Stimulated activated naive B cell treated with anti-CD40 and anti-IgM and Interleukin-4, amounts not matched to agents 10 μg/mL and 1 μg/mL and 100 μg/mL, for 72 hours (primary cell): ENCODE data around the gene TNRC6C.
"Not testable (repeated sequence)": the region's sequence is repeated elsewhere in the genome, so short reads cannot be mapped to it uniquely, and the experiment has no call there.

Source experiments
- ATAC-seq, 2 donors: fragments of 150-1000 bp; cut with Tn5 transposase; replicated peaks; 2 replicates each; pipeline ENCODE4 v1.10.0; 2021; ENCODE audit warnings: moderate library complexity in 1 of 2
- DNase-seq: peaks from one replicate; pipeline ENCODE4 v3.0.0; 2021
- H3K27ac Mint-ChIP-seq: one replicate; pipeline ENCODE4 v1.8.0; 2022; ENCODE audit warnings: mild to moderate bottlenecking, mixed read lengths
- H3K27me3 Mint-ChIP-seq, 2 donors: one replicate each; pipeline ENCODE4 v1.8.0; 2022; ENCODE audit warnings: mixed read lengths in 2 of 2
- H3K36me3 Mint-ChIP-seq, 2 donors: one replicate each; pipeline ENCODE4 v1.8.0; 2022; ENCODE audit warnings: mixed read lengths in 2 of 2, mild to moderate bottlenecking in 1 of 2
- H3K4me1 Mint-ChIP-seq, 2 donors: one replicate each; pipeline ENCODE4 v1.8.0; 2022; ENCODE audit warnings: mixed read lengths in 2 of 2, mild to moderate bottlenecking in 1 of 2
- H3K4me3 Mint-ChIP-seq, 2 donors: one replicate each; pipeline ENCODE4 v1.8.0; 2022; ENCODE audit warnings: mild to moderate bottlenecking in 2 of 2, mixed read lengths in 2 of 2, moderate library complexity in 1 of 2
- H3K9me3 Mint-ChIP-seq, 2 donors: one replicate each; pipeline ENCODE4 v1.8.0; 2022; ENCODE audit warnings: mixed read lengths in 2 of 2, mild to moderate bottlenecking in 1 of 2

Gene TNRC6C

GRCh38 chr17:78138204-78139060 is 179.9 kb downstream of the TNRC6C start:
- peaks cover 74 to 96% of the 10 kb centered on the region in 2 donors for H3K4me1 Mint-ChIP-seq
- peaks cover 79 to 91% of the 10 kb centered on the region in 2 donors for H3K36me3 Mint-ChIP-seq
- no peaks in the 10 kb centered on the region for H3K9me3 Mint-ChIP-seq
- peak overlapping the region; percentile 52 to 62 for H3K4me3 Mint-ChIP-seq
- no peak for ATAC-seq
- no peak for DNase-seq
- H3K27me3 Mint-ChIP-seq: no peaks in the 10 kb centered on the region
- peak overlapping the region; percentile 95 for H3K27ac Mint-ChIP-seq

GRCh38 chr17:78139861-78140168 is 181.3 kb downstream of the TNRC6C start:
- not testable (repeated sequence) for DNase-seq, ATAC-seq, H3K9me3 Mint-ChIP-seq, H3K27me3 Mint-ChIP-seq
- H3K4me1 Mint-ChIP-seq: peaks cover 75 to 96% of the 10 kb centered on the region in 2 donors
- H3K36me3 Mint-ChIP-seq: peaks cover 66 to 82% of the 10 kb centered on the region in 2 donors
- peak overlapping the region; percentile 28 for H3K27ac Mint-ChIP-seq
- H3K4me3 Mint-ChIP-seq: peak overlapping the region; percentile 22 to 37

- Mint-ChIP-seq H3K4me3 (peak overlapping the region; percentile 37 to 77), H3K36me3 (peaks cover 62 to 76% of the 10 kb centered on the region in 2 donors), H3K9me3 (no peaks in the 10 kb centered on the region), H3K4me1 (peaks cover 72 to 97% of the 10 kb centered on the region in 2 donors), H3K27ac (peak overlapping the region; percentile 98), H3K27me3 (no peaks in the 10 kb centered on the region)
- ATAC-seq (peak; percentile 73 to 82), DNase-seq (peak; percentile 99)
Observed at GRCh38 chr17:78140169-78141051, 181.9 kb downstream of the TNRC6C start.

- no peak for DNase-seq
- peaks cover 71 to 98% of the 10 kb centered on the region in 2 donors for H3K4me1 Mint-ChIP-seq
- peak overlapping the region; percentile 98 for H3K27ac Mint-ChIP-seq
- H3K9me3 Mint-ChIP-seq: no peaks in the 10 kb centered on the region
- no peaks in the 10 kb centered on the region for H3K27me3 Mint-ChIP-seq
- H3K36me3 Mint-ChIP-seq: peaks cover 52 to 64% of the 10 kb centered on the region in 2 donors
- no peak for ATAC-seq
- H3K4me3 Mint-ChIP-seq: peak overlapping the region; percentile 37 to 69
Observed at GRCh38 chr17:78141437-78142118, 183.1 kb downstream of the TNRC6C start.

GRCh38 chr17:78142119-78142861 is 183.8 kb downstream of the TNRC6C start:
- Mint-ChIP-seq H3K36me3 (peaks cover 49 to 57% of the 10 kb centered on the region in 2 donors), H3K9me3 (no peaks in the 10 kb centered on the region), H3K27me3 (no peaks in the 10 kb centered on the region), H3K4me1 (peaks cover 74 to 98% of the 10 kb centered on the region in 2 donors), H3K27ac (peak overlapping the region; percentile 98), H3K4me3 (peak overlapping the region; percentile 37 to 68)
- DNase-seq (peak; percentile 48), ATAC-seq (no peak)

GRCh38 chr17:78143214-78144146 is 185.0 kb downstream of the TNRC6C start:
- Mint-ChIP-seq H3K27ac (peak overlapping the region; percentile 98), H3K9me3 (peaks cover under 1 to 2% of the 10 kb centered on the region in 2 donors), H3K4me3 (peak overlapping the region; percentile 37 to 68), H3K27me3 (no peaks in the 10 kb centered on the region), H3K4me1 (peaks cover 69 to 98% of the 10 kb centered on the region in 2 donors), H3K36me3 (peaks cover 41 to 48% of the 10 kb centered on the region in 2 donors)
- DNase-seq: no peak
- no peak for ATAC-seq

GRCh38 chr17:78144147-78144719 is 185.7 kb downstream of the TNRC6C start:
- H3K27ac Mint-ChIP-seq: peak overlapping the region; percentile 98
- H3K36me3 Mint-ChIP-seq: peaks cover 37 to 45% of the 10 kb centered on the region in 2 donors
- ATAC-seq (peak; percentile 3 to 4), DNase-seq (no peak)
- peaks cover 3 to 5% of the 10 kb centered on the region in 2 donors for H3K9me3 Mint-ChIP-seq
- no peaks in the 10 kb centered on the region for H3K27me3 Mint-ChIP-seq
- peaks cover 65 to 96% of the 10 kb centered on the region in 2 donors for H3K4me1 Mint-ChIP-seq
- peak overlapping the region; percentile 68 to 70 for H3K4me3 Mint-ChIP-seq

- Mint-ChIP-seq H3K4me1 (peaks cover 62 to 92% of the 10 kb centered on the region in 2 donors), H3K36me3 (peaks cover 33 to 40% of the 10 kb centered on the region in 2 donors), H3K27ac (peak overlapping the region; percentile 98), H3K9me3 (peaks cover 3 to 5% of the 10 kb centered on the region in 2 donors), H3K4me3 (peak overlapping the region; percentile 68 to 70), H3K27me3 (no peaks in the 10 kb centered on the region)
- no peak for ATAC-seq
- no peak for DNase-seq
Observed at GRCh38 chr17:78144736-78145641, 186.5 kb downstream of the TNRC6C start.

- ATAC-seq (no peak), DNase-seq (no peak)
- Mint-ChIP-seq H3K4me3 (peak overlapping the region; percentile 70 to 74), H3K9me3 (peaks cover 3 to 5% of the 10 kb centered on the region in 2 donors), H3K36me3 (peaks cover 29 to 37% of the 10 kb centered on the region in 2 donors), H3K4me1 (peaks cover 62 to 93% of the 10 kb centered on the region in 2 donors), H3K27me3 (no peaks in the 10 kb centered on the region), H3K27ac (peak overlapping the region; percentile 98)
Observed at GRCh38 chr17:78146471-78146869, 188.0 kb downstream of the TNRC6C start.

- peaks cover 60 to 93% of the 10 kb centered on the region in 2 donors for H3K4me1 Mint-ChIP-seq
- H3K4me3 Mint-ChIP-seq: peak overlapping the region; percentile 70 to 74
- H3K36me3 Mint-ChIP-seq: peaks cover 25 to 33% of the 10 kb centered on the region in 2 donors
- no peak for DNase-seq
- no peaks in the 10 kb centered on the region for H3K27me3 Mint-ChIP-seq
- peak overlapping the region; percentile 98 for H3K27ac Mint-ChIP-seq
- H3K9me3 Mint-ChIP-seq: peaks cover 3 to 5% of the 10 kb centered on the region in 2 donors
- ATAC-seq: no peak
Observed at GRCh38 chr17:78146881-78147280, 188.4 kb downstream of the TNRC6C start.

GRCh38 chr17:78147315-78147998 is 189.0 kb downstream of the TNRC6C start:
- ATAC-seq (peak; percentile 73 to 79), DNase-seq (peak; percentile 87)
- no peaks in the 10 kb centered on the region for H3K27me3 Mint-ChIP-seq
- H3K9me3 Mint-ChIP-seq: peaks cover 3 to 5% of the 10 kb centered on the region in 2 donors
- H3K4me1 Mint-ChIP-seq: peaks cover 54 to 93% of the 10 kb centered on the region in 2 donors
- peaks cover 20 to 27% of the 10 kb centered on the region in 2 donors for H3K36me3 Mint-ChIP-seq
- peak overlapping the region; percentile 98 for H3K27ac Mint-ChIP-seq
- H3K4me3 Mint-ChIP-seq: peak overlapping the region; percentile 70 to 74
